HG03378 (cell line): ENCODE data around the gene CLDN11.

Source experiments
- ATAC-seq: cut with Tn5 transposase; IDR thresholded peaks from one replicate; pipeline ENCODE4 v1.9.1; 2021; ENCODE audit warnings: mild to moderate bottlenecking, moderate library complexity; ENCODE audit not compliant: unreplicated experiment

Gene CLDN11

GRCh38 chr3:170470063-170471016, 51.7 kb downstream of the CLDN11 start:
- ATAC-seq: no peak

GRCh38 chr3:170471149-170471548, 52.5 kb downstream of the CLDN11 start:
- ATAC-seq: no peak

- no peak for ATAC-seq
These were observed 54.7 kb downstream of the CLDN11 start for GRCh38 chr3:170473358-170473757.

GRCh38 chr3:170475092-170475685, 56.5 kb downstream of the CLDN11 start:
- no peak for ATAC-seq

GRCh38 chr3:170476291-170476690, 57.6 kb downstream of the CLDN11 start:
- no peak for ATAC-seq

GRCh38 chr3:170477395-170477794, 58.7 kb downstream of the CLDN11 start:
- no peak for ATAC-seq

GRCh38 chr3:170480111-170480510, 61.4 kb downstream of the CLDN11 start:
- no peak for ATAC-seq

GRCh38 chr3:170482199-170482598, 63.5 kb downstream of the CLDN11 start:
- no peak for ATAC-seq

- no peak for ATAC-seq
These were observed 65.0 kb downstream of the CLDN11 start for GRCh38 chr3:170483485-170484262.
